ENCODE data around the gene IRGQ.

The IRGQ gene

GRCh38 chr19:43562226-43562697 lies 33.7 kb downstream of the IRGQ start:
- ChIA-PET POLR2A (no interaction called here), CTCF (no interaction called here)
- DNase-seq (ENCODE audit: extremely low spot score), result no peak
- TF ChIP-seq SP1 (IDR thresholded peaks at IDR 0.05) (no peak), ARNT (IDR thresholded peaks at IDR 0.05) (no peak), ZNF384 (IDR thresholded peaks at IDR 0.05) (no peak), L3MBTL2 (conservative IDR thresholded peaks at IDR 0.05) (no peak)

DNA sequence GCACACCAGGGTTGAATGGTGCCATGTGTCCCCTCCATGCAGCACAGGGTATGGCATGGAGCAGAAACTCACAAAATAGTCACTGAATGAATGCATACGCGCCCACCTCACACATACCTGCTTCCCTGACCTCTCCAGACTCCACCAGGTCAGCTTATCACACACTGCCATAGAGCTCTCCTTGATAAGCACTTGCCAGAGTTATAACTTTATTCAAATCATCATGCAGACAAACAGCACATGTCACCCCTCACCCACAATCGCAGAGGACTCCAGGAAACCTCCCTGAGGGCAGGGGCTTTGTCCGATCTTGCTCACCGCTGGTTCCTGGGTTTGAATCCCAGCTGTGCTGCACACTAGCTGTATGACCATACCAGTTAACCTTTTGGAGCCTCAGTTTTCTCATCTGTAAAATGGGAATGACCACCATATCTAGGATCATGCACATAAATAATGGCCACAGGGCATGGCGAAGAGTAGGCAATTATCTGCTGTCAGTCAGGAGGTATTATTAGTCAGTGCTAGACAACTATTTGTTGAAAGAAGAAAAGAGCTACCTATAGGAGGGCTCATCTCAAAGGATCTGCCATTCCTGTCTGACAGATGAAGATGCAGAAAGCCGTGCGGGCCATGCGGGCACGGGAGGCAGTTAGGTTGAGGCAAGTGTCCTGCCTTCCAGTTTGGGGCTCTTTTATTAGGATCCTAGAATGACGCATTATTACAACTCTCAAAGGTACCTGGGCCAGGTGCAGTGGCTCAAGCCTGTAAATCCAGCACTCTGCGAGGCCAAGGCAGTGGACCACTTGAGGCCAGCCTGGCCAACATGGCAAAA lies 34.6 kb downstream of the IRGQ start:
- ChIA-PET POLR2A (no interaction called here), CTCF (no interaction called here)
- no peak for DNase-seq (ENCODE audit: extremely low spot score)
- TF ChIP-seq FOXM1 (IDR thresholded peaks at IDR 0.05; ENCODE audit: borderline replicate concordance) (no peak), HDGF (IDR thresholded peaks at IDR 0.05; ENCODE audit: borderline replicate concordance) (no peak), FOXA1 (IDR thresholded peaks at IDR 0.05) (no peak), CTBP1 (IDR thresholded peaks at IDR 0.05; ENCODE audit: borderline replicate concordance) (no peak), LEF1 (IDR thresholded peaks at IDR 0.05; ENCODE audit: borderline replicate concordance) (no peak), FOXK2 (IDR thresholded peaks at IDR 0.05) (no peak), SUZ12 (IDR thresholded peaks at IDR 0.05) (no peak), ZNF384 (IDR thresholded peaks at IDR 0.05) (no peak), ELF4 (IDR thresholded peaks at IDR 0.05) (no peak), ARNT (IDR thresholded peaks at IDR 0.05) (no peak)

GRCh38 chr19:43560687-43561086 lies 35.2 kb downstream of the IRGQ start:
- TF ChIP-seq PKNOX1 (IDR thresholded peaks at IDR 0.05) (no peak), NFRKB (IDR thresholded peaks at IDR 0.05) (no peak), LEF1 (IDR thresholded peaks at IDR 0.05; ENCODE audit: borderline replicate concordance) (no peak), CTBP1 (IDR thresholded peaks at IDR 0.05; ENCODE audit: borderline replicate concordance) (no peak), ZNF384 (IDR thresholded peaks at IDR 0.05) (no peak), FOXK2 (IDR thresholded peaks at IDR 0.05) (no peak), L3MBTL2 (conservative IDR thresholded peaks at IDR 0.05) (no peak), BHLHE40 (IDR thresholded peaks at IDR 0.05; ENCODE audit: borderline replicate concordance) (no peak), SP1 (IDR thresholded peaks at IDR 0.05) (no peak), ELF4 (IDR thresholded peaks at IDR 0.05) (no peak), TARDBP (IDR thresholded peaks at IDR 0.05) (no peak), SUZ12 (IDR thresholded peaks at IDR 0.05) (no peak), FOXM1 (IDR thresholded peaks at IDR 0.05; ENCODE audit: borderline replicate concordance) (no peak), FOXA1 (IDR thresholded peaks at IDR 0.05) (no peak), ARNT (IDR thresholded peaks at IDR 0.05) (no peak), HDGF (IDR thresholded peaks at IDR 0.05; ENCODE audit: borderline replicate concordance) (no peak)
- CTCF ChIA-PET, result no interaction called here
- DNase-seq (ENCODE audit: extremely low spot score), result peak; percentile 21
- POLR2A ChIA-PET, result interaction anchor here (0.7 kb wide), 1 partner anchor 35 kb away, joined by 3 read pairs; the partner anchor contains the start of genes IRGQ and ZNF576

- DNase-seq (ENCODE audit: extremely low spot score), result peak; percentile 74
- no peak for TF ChIP-seq FOXA1 (IDR thresholded peaks at IDR 0.05)
- TF ChIP-seq SP1 (IDR thresholded peaks at IDR 0.05), result no peak
- no peak for TF ChIP-seq L3MBTL2 (conservative IDR thresholded peaks at IDR 0.05)
- ChIA-PET CTCF (interaction anchor here (0.6 to 2.1 kb wide), 8 partner anchors 9 to 110 kb away, joined by 3 to 7 read pairs (median 4); partner anchors contain the start of gene ZNF575), POLR2A (interaction anchor here (0.8 to 1.2 kb wide), 4 partner anchors 8 to 42 kb away, joined by 3 read pairs; partner anchors contain the start of gene ETHE1)
Measured at GRCh38 chr19:43555185-43555770, 40.7 kb downstream of the IRGQ start.

DNA sequence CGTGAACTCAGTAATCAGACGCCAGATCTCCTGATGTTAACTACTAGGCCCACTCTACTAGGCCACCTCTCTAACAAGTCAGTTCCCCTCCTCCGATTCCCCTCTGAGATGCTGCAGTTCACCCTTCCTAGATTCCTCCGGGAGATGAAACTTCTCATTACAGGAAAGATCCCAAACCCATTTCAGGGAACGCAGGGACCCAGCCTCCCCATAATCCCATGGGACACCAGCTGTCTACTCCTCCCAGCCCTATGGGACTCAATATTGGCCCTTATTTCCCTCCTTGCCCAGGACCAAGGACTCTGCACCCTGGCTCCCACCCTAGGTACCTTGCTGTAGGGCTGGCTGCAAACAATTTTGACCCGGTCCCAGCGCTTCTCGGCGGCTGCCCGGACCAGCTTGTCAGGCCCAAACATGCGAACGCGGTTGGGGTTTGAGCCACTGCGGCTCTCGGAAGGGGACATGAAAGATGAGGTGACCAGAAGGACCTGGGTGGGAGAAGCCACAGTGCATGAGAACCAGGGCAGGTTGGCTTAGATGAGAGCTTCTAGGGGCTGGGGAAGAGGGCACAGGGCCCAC lies 41.5 kb downstream of the IRGQ start:
- CTCF ChIA-PET, result interaction anchor here (1.0 to 1.5 kb wide), 4 partner anchors 10 to 108 kb away, joined by 3 to 5 read pairs (median 4); no protein-coding TSS in a partner anchor
- POLR2A ChIA-PET, result interaction anchor here (0.8 to 1.2 kb wide), 3 partner anchors 9 to 43 kb away, joined by 3 read pairs; partner anchors contain the start of gene ETHE1
- TF ChIP-seq HDGF (IDR thresholded peaks at IDR 0.05; ENCODE audit: borderline replicate concordance) (no peak), FOXM1 (IDR thresholded peaks at IDR 0.05; ENCODE audit: borderline replicate concordance) (no peak), CTBP1 (IDR thresholded peaks at IDR 0.05; ENCODE audit: borderline replicate concordance) (no peak), ELF4 (IDR thresholded peaks at IDR 0.05) (no peak), L3MBTL2 (conservative IDR thresholded peaks at IDR 0.05) (no peak), ZNF384 (IDR thresholded peaks at IDR 0.05) (no peak), PKNOX1 (IDR thresholded peaks at IDR 0.05) (no peak), FOXA1 (IDR thresholded peaks at IDR 0.05) (no peak), ARNT (IDR thresholded peaks at IDR 0.05) (no peak), NFRKB (IDR thresholded peaks at IDR 0.05) (no peak), SUZ12 (IDR thresholded peaks at IDR 0.05) (no peak), LEF1 (IDR thresholded peaks at IDR 0.05; ENCODE audit: borderline replicate concordance) (no peak), TARDBP (IDR thresholded peaks at IDR 0.05) (no peak), SP1 (IDR thresholded peaks at IDR 0.05) (no peak), FOXK2 (IDR thresholded peaks at IDR 0.05) (no peak), BHLHE40 (IDR thresholded peaks at IDR 0.05; ENCODE audit: borderline replicate concordance) (no peak)
- no peak for DNase-seq (ENCODE audit: extremely low spot score)

DNA sequence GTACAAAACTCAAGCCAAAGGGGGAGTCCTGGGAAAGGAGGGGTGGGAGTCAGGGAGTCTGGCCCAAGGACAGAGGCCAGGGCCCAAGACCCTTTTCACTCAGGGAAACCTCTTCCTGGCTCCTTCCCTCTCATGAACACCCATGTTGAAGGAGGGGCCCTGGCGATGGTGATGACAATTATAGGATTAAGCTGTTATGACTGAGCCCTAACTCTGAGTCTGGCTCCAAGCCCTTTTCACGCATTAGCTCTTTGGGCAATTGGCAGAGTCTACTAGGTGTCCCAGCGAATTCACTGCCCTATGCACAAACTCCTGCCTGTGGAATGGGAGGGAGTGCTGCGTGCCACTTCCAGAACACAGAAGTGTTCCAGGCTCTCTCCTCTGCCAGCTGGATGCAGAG lies 42.3 kb downstream of the IRGQ start:
- TF ChIP-seq SP1 (IDR thresholded peaks at IDR 0.05), result no peak
- no peak for TF ChIP-seq LEF1 (IDR thresholded peaks at IDR 0.05; ENCODE audit: borderline replicate concordance)
- TF ChIP-seq TARDBP (IDR thresholded peaks at IDR 0.05), result no peak
- no peak for TF ChIP-seq ELF4 (IDR thresholded peaks at IDR 0.05)
- no peak for TF ChIP-seq ZNF384 (IDR thresholded peaks at IDR 0.05)
- no peak for TF ChIP-seq NFRKB (IDR thresholded peaks at IDR 0.05)
- TF ChIP-seq FOXK2 (IDR thresholded peaks at IDR 0.05), result no peak
- no peak for TF ChIP-seq HDGF (IDR thresholded peaks at IDR 0.05; ENCODE audit: borderline replicate concordance)
- ChIA-PET CTCF (no interaction called here), POLR2A (no interaction called here)
- DNase-seq (ENCODE audit: extremely low spot score), result no peak

All from HEK293T (cell line).